ENCODE results near the gene OSGIN1. TPM values are rescaled to one million over a fixed set of nuclear protein-coding genes. Genes with fewer than 3 reads are reported as not detected.

OSGIN1 gene
- total RNA-seq = 1 to 10 TPM in 1 of 2 donors, under 1 TPM in 1; 0.48 to 2.5 TPM

GRCh38 chr16:83952940-83953795 is at the start of gene OSGIN1:
Gene OSGIN1, plus strand, starts transcription at chr16:83953240. Its CDS starts 4,432 bp downstream, at chr16:83957672.
- no peaks in the 10 kb centered on the region for H3K36me3 Mint-ChIP-seq (ENCODE audit: low read depth)
- ATAC-seq (replicated peaks) = peak; percentile 93
- no peaks in the 10 kb centered on the region for H3K9me3 Mint-ChIP-seq
- no peak within 1 kb of the TSS for H3K27ac Mint-ChIP-seq
- H3K27me3 Mint-ChIP-seq = peaks cover 9% of the 10 kb centered on the region
- H3K4me3 Mint-ChIP-seq = peak within 1 kb of the TSS; percentile 50
- no peaks in the 10 kb centered on the region for H3K4me1 Mint-ChIP-seq

- Mint-ChIP-seq H3K36me3 (ENCODE audit: low read depth) (peaks cover 30% of the 10 kb centered on the region), H3K4me1 (peaks cover 24% of the 10 kb centered on the region), H3K9me3 (no peaks in the 10 kb centered on the region), H3K27ac (no peak overlapping the region), H3K27me3 (no peaks in the 10 kb centered on the region), H3K4me3 (no peak overlapping the region)
- no peak for ATAC-seq (replicated peaks)
Measured at GRCh38 chr16:83903751-83904150, 49.3 kb upstream of the OSGIN1 start.

- Mint-ChIP-seq H3K4me1 (peaks cover 10% of the 10 kb centered on the region), H3K4me3 (no peak overlapping the region), H3K9me3 (no peaks in the 10 kb centered on the region), H3K27me3 (no peaks in the 10 kb centered on the region), H3K27ac (no peak overlapping the region), H3K36me3 (ENCODE audit: low read depth) (peaks cover 53% of the 10 kb centered on the region)
- ATAC-seq (replicated peaks) = no peak
Measured at GRCh38 chr16:83906683-83907082, 46.4 kb upstream of the OSGIN1 start.

GRCh38 chr16:83907111-83907510 is 45.9 kb upstream of the OSGIN1 start:
- H3K27ac Mint-ChIP-seq = no peak overlapping the region
- H3K4me3 Mint-ChIP-seq = no peak overlapping the region
- H3K36me3 Mint-ChIP-seq (ENCODE audit: low read depth) = peaks cover 57% of the 10 kb centered on the region
- H3K9me3 Mint-ChIP-seq = no peaks in the 10 kb centered on the region
- ATAC-seq (replicated peaks) = no peak
- H3K27me3 Mint-ChIP-seq = no peaks in the 10 kb centered on the region
- H3K4me1 Mint-ChIP-seq = peaks cover 6% of the 10 kb centered on the region

- H3K27ac Mint-ChIP-seq = no peak overlapping the region
- H3K4me3 Mint-ChIP-seq = no peak overlapping the region
- H3K9me3 Mint-ChIP-seq = no peaks in the 10 kb centered on the region
- no peaks in the 10 kb centered on the region for H3K27me3 Mint-ChIP-seq
- no peak for ATAC-seq (replicated peaks)
- H3K36me3 Mint-ChIP-seq (ENCODE audit: low read depth) = peaks cover 63% of the 10 kb centered on the region
- H3K4me1 Mint-ChIP-seq = peaks cover 2% of the 10 kb centered on the region
Measured at GRCh38 chr16:83907631-83908250, 45.3 kb upstream of the OSGIN1 start.

GRCh38 chr16:83908798-83909197 is 44.2 kb upstream of the OSGIN1 start:
- ATAC-seq (replicated peaks) = no peak
- no peaks in the 10 kb centered on the region for H3K27me3 Mint-ChIP-seq
- no peaks in the 10 kb centered on the region for H3K4me1 Mint-ChIP-seq
- peaks cover 73% of the 10 kb centered on the region for H3K36me3 Mint-ChIP-seq (ENCODE audit: low read depth)
- H3K9me3 Mint-ChIP-seq = no peaks in the 10 kb centered on the region
- H3K4me3 Mint-ChIP-seq = no peak overlapping the region
- no peak overlapping the region for H3K27ac Mint-ChIP-seq

GRCh38 chr16:83911290-83911689 is 41.8 kb upstream of the OSGIN1 start:
- Mint-ChIP-seq H3K27me3 (no peaks in the 10 kb centered on the region), H3K9me3 (no peaks in the 10 kb centered on the region), H3K27ac (no peak overlapping the region), H3K36me3 (ENCODE audit: low read depth) (peaks cover 89% of the 10 kb centered on the region), H3K4me3 (no peak overlapping the region), H3K4me1 (peaks cover 5% of the 10 kb centered on the region)
- ATAC-seq (replicated peaks) = no peak

GRCh38 chr16:83912519-83913244 is 40.4 kb upstream of the OSGIN1 start:
- Mint-ChIP-seq H3K4me1 (peaks cover 6% of the 10 kb centered on the region), H3K4me3 (no peak overlapping the region), H3K27ac (no peak overlapping the region), H3K9me3 (no peaks in the 10 kb centered on the region), H3K36me3 (ENCODE audit: low read depth) (peaks cover 78% of the 10 kb centered on the region), H3K27me3 (no peaks in the 10 kb centered on the region)
- peak; percentile 51 for ATAC-seq (replicated peaks)

- H3K4me3 Mint-ChIP-seq = no peak overlapping the region
Measured at GRCh38 chr16:83913245-83913633, 39.8 kb upstream of the OSGIN1 start.

GRCh38 chr16:83914091-83914710 is 38.8 kb upstream of the OSGIN1 start:
- Mint-ChIP-seq H3K4me1 (peaks cover 6% of the 10 kb centered on the region), H3K36me3 (ENCODE audit: low read depth) (peaks cover 64% of the 10 kb centered on the region), H3K4me3 (no peak overlapping the region), H3K27ac (no peak overlapping the region), H3K9me3 (no peaks in the 10 kb centered on the region), H3K27me3 (no peaks in the 10 kb centered on the region)
- ATAC-seq (replicated peaks) = no peak

More at GRCh38 chr16:83913245-83913633, 39.8 kb upstream of the OSGIN1 start:
- Mint-ChIP-seq H3K4me1 (peaks cover 6% of the 10 kb centered on the region), H3K9me3 (no peaks in the 10 kb centered on the region), H3K27ac (no peak overlapping the region), H3K27me3 (no peaks in the 10 kb centered on the region), H3K36me3 (ENCODE audit: low read depth) (peaks cover 73% of the 10 kb centered on the region)
- no peak for ATAC-seq (replicated peaks)

GRCh38 chr16:83915081-83915480 is 38.0 kb upstream of the OSGIN1 start:
- Mint-ChIP-seq H3K36me3 (ENCODE audit: low read depth) (peaks cover 55% of the 10 kb centered on the region), H3K9me3 (no peaks in the 10 kb centered on the region), H3K4me3 (no peak overlapping the region), H3K27me3 (no peaks in the 10 kb centered on the region), H3K4me1 (peaks cover 6% of the 10 kb centered on the region), H3K27ac (no peak overlapping the region)
- ATAC-seq (replicated peaks) = no peak

- no peak for ATAC-seq (replicated peaks)
Measured at GRCh38 chr16:83915491-83915890, 37.5 kb upstream of the OSGIN1 start.

GRCh38 chr16:83917152-83918120 is 35.6 kb upstream of the OSGIN1 start:
- Mint-ChIP-seq H3K4me1 (peaks cover 6% of the 10 kb centered on the region), H3K36me3 (ENCODE audit: low read depth) (peaks cover 31% of the 10 kb centered on the region), H3K9me3 (no peaks in the 10 kb centered on the region), H3K4me3 (no peak overlapping the region), H3K27me3 (no peaks in the 10 kb centered on the region), H3K27ac (no peak overlapping the region)
- no peak for ATAC-seq (replicated peaks)

More at GRCh38 chr16:83915491-83915890, 37.5 kb upstream of the OSGIN1 start:
- H3K4me1 Mint-ChIP-seq = peaks cover 6% of the 10 kb centered on the region
- peaks cover 51% of the 10 kb centered on the region for H3K36me3 Mint-ChIP-seq (ENCODE audit: low read depth)
- H3K27ac Mint-ChIP-seq = no peak overlapping the region
- no peaks in the 10 kb centered on the region for H3K9me3 Mint-ChIP-seq
- no peak overlapping the region for H3K4me3 Mint-ChIP-seq
- no peaks in the 10 kb centered on the region for H3K27me3 Mint-ChIP-seq
